AML-193 (cell line): ENCODE measurements around the gene C22orf31.

Experiments used
- DNase-seq, 2 experiments: peaks; one replicate each; lab custom pipeline; 2025; lab: John Stamatoyannopoulos, UW

The C22orf31 gene

DNA sequence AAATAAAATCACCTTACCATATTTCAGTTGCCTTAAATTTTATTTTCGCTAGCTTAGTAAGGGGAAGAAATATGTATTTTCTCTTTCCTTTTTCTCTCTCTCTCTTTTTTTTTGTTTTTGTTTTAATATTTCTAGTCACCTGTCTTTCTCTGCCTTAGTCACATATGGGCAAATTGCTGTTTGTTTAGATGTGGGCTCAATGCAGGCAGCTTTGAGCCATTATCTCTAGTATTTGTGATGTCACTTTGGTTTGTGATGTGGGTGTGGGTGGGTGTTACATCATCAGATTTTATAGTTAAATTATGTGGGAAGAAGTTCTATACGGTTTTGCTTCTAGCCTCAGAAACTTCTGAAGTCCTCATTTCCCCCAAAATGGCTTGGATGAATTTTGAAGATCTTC lies at the start of gene C22orf31:
TSS of gene C22orf31 (minus strand) at position 59 of the 400 bp plus-strand sequence. CDS start at position 20, 39 bp downstream.
- DNase-seq, result no peak

DNA sequence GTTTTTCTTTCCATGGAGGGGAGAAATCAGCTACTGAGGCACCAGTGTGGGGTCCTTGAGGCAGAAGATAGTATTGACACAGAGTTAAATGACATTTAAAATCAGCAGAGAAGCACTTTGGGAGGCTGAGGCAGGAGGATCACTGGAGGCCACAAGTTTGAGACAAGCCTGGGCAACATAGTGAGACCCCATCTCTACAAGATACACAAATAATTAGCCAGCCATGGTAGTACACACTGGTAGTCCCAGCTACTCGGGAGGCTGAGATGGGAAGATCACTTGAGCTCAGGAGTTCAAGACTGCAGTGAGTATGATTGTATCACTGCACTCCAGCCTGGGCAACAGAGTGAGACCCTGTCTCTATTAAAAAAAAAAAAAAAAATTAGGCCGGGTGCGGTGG lies 49.3 kb upstream of the C22orf31 start:
- no peak for DNase-seq

- no peak for DNase-seq
These were observed 48.2 kb upstream of the C22orf31 start for GRCh38 chr22:29109822-29110221.

DNA sequence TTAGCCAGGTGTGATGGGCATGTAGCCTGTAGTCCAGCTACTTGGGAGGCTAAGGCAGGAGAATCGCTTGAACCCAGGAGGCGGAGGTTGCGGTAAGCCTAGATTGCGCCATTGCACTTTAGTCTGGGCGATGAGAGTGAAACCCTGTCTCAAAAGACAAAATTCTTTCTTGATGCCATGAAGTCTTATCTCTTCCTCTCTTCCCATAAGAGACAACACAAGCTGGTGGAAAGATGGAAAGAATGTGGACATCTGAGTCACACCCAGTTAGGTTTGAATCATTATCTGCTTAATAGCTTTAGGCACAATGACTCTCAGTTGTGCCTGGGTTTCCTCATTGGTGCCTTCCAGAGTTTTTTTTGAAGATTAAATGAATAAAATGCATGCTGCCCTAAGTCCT lies 46.5 kb upstream of the C22orf31 start:
- DNase-seq, result no peak

GRCh38 chr22:29106839-29107238 lies 45.2 kb upstream of the C22orf31 start:
- DNase-seq, result no peak

DNA sequence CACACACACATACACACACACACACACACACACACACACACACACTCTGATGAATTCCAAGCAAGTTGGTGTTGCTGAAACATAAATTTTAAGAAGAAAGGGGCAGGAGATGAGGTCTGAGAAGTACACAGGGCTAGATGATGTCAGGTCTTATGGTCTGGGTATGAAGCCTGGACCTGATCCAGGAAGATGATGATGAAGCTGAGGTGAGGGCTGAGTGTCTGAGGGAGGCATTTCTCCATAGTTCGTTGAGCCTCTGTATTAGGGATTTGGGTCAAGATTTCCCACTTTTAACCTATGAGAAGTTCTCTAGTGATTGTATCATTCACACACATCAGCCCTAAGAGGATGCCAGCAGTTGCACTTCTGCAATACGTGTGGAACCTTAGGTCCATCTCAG lies 43.8 kb upstream of the C22orf31 start:
- DNase-seq, result no peak

GRCh38 chr22:29103121-29103520 lies 41.5 kb upstream of the C22orf31 start:
- DNase-seq, result no peak

GRCh38 chr22:29102300-29102699 lies 40.7 kb upstream of the C22orf31 start:
- DNase-seq, result no peak

- DNase-seq, result no peak
These were observed 36.7 kb upstream of the C22orf31 start for GRCh38 chr22:29098296-29098695.

GRCh38 chr22:29096736-29097669 lies 35.4 kb upstream of the C22orf31 start:
- no peak for DNase-seq

- no peak for DNase-seq
These were observed 33.8 kb upstream of the C22orf31 start for GRCh38 chr22:29095459-29095858.

GRCh38 chr22:29093501-29094300 lies 32.1 kb upstream of the C22orf31 start:
- no peak for DNase-seq

- no peak for DNase-seq
These were observed 31.4 kb upstream of the C22orf31 start for GRCh38 chr22:29093030-29093429.

GRCh38 chr22:29092243-29092642 lies 30.6 kb upstream of the C22orf31 start:
- no peak for DNase-seq

- DNase-seq, result no peak
These were observed 28.4 kb upstream of the C22orf31 start for GRCh38 chr22:29090039-29090438.

DNA sequence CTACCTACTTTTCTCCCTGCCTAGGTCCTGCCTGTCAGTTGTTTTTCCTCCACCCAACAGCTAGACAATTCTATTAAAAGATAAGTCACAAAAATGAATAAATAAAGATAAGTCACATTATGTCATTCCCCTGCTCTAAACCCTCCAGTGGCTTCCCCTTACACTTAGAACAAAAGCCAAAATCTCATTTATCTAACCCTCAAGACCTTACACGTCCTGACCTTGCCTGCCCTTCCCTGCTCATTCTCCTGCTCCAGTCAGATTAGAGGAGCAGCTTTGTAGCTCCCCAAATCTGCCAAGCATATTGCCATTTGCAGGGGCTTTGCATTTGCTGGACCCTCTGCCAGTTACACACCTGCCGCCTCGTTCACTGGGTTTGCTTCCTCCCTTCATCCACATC lies 27.9 kb upstream of the C22orf31 start:
- no peak for DNase-seq

DNA sequence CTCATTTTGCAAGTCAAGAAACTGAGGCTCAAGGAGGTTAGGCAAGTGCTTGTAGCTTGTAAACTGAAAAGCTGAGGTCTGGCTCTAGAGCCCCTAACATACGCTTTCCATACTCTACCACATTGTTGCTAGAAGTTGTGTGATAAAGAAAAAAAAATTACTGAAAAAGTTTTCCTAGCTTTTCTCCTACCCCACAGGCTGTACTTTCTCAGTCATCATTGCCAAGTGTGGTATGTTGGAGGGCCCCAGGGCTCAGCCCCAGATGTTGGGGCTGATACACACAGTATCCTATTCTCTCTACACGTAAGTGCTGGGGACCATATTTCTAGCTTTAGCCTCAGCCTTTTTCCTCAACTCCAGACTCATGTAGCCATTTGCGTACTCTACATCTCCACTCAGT lies 27.2 kb upstream of the C22orf31 start:
- no peak for DNase-seq

GRCh38 chr22:29087012-29087411 lies 25.4 kb upstream of the C22orf31 start:
- no peak for DNase-seq

DNA sequence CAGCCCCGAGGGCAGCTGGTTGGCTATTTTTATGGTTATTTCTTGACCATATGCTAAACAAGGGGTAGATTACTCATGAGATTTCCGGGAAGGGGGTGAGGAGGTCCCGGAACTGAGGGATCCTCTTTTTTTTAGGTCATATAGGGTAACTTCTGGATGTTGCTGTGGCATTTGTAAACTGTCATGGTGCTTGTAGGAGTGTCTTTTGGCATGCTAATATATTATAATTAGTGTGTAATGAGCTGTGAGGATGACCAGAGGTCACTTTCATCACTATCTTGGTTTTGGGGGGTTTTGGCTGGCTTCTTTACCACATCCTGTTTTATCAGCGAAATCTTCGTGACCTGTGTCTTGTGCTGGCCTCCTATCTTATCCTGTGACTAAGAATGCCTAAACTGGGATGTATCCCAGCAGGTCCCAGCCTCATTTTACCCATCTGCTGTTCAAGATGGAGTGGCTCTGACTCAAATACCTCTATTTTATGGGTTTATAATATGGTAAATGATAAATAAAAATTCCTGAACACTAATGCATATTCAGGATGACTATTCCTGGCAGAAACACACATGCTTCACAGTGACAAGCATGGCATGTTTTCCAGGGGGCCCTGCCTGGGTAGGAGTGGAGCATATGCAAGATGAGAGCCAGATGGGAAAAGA lies 22.4 kb upstream of the C22orf31 start:
- DNase-seq, result peak in 1 of 2 experiments; percentile 20

- peak in 1 of 2 experiments; percentile 25 for DNase-seq
These were observed 21.9 kb upstream of the C22orf31 start for GRCh38 chr22:29083576-29083932.

GRCh38 chr22:29082826-29083545 lies 21.4 kb upstream of the C22orf31 start:
- no peak for DNase-seq
